Neural cell (in vitro differentiated cells): ENCODE results near the gene SIAE.

Source experiments
- EZH2 ChIP-seq: fragments of 200-600, 300-800 bp; shearing (Covaris generic), sonication (generic); IDR thresholded peaks from 2 replicates; pipeline ENCODE4 v1.6.1; 2014; ENCODE audit warnings: antibody characterized with exemption, low read length, borderline replicate concordance, mild to moderate bottlenecking; ENCODE audit not compliant: insufficient read depth, poor library complexity, severe bottlenecking
- SMC3 ChIP-seq: fragments of 450-650 bp; conservative IDR thresholded peaks from 2 replicates; pipeline ENCODE4 v1.6.1; 2014; ENCODE audit warnings: antibody characterized with exemption, mild to moderate bottlenecking, moderate library complexity; ENCODE audit not compliant: poor library complexity
- TF ChIP-seq, protein P1 (sequence below): IDR thresholded peaks from 2 replicates; pipeline ENCODE4 v1.6.1; 2012; ENCODE audit warnings: borderline replicate concordance

GRCh38 chr11:124657904-124658303 is 15.6 kb downstream of the SIAE start:
- TF ChIP-seq EZH2 (no peak), SMC3 (no peak)
- TF ChIP-seq, protein P1, sequence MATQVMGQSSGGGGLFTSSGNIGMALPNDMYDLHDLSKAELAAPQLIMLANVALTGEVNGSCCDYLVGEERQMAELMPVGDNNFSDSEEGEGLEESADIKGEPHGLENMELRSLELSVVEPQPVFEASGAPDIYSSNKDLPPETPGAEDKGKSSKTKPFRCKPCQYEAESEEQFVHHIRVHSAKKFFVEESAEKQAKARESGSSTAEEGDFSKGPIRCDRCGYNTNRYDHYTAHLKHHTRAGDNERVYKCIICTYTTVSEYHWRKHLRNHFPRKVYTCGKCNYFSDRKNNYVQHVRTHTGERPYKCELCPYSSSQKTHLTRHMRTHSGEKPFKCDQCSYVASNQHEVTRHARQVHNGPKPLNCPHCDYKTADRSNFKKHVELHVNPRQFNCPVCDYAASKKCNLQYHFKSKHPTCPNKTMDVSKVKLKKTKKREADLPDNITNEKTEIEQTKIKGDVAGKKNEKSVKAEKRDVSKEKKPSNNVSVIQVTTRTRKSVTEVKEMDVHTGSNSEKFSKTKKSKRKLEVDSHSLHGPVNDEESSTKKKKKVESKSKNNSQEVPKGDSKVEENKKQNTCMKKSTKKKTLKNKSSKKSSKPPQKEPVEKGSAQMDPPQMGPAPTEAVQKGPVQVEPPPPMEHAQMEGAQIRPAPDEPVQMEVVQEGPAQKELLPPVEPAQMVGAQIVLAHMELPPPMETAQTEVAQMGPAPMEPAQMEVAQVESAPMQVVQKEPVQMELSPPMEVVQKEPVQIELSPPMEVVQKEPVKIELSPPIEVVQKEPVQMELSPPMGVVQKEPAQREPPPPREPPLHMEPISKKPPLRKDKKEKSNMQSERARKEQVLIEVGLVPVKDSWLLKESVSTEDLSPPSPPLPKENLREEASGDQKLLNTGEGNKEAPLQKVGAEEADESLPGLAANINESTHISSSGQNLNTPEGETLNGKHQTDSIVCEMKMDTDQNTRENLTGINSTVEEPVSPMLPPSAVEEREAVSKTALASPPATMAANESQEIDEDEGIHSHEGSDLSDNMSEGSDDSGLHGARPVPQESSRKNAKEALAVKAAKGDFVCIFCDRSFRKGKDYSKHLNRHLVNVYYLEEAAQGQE, result no peak
